Endodermal cell (in vitro differentiated cells): ENCODE results near the gene C5orf58. TPM values are rescaled to one million over a fixed set of nuclear protein-coding genes. Genes with fewer than 3 reads are reported as not detected.

ENCODE experiments used
- DNase-seq: peaks from one replicate; pipeline ENCODE4 v3.0.0-alpha.2; 2017
- H3K27ac ChIP-seq: 2 replicates; pipeline ENCODE4 v1.5.1; 2013; ENCODE audit warnings: mild to moderate bottlenecking, low read depth, low read length, moderate library complexity
- H3K27me3 ChIP-seq: 2 replicates; pipeline ENCODE4 v1.6.1; 2013; ENCODE audit warnings: mild to moderate bottlenecking, low read length, moderate library complexity; ENCODE audit not compliant: insufficient read depth, control insufficient read depth, poor library complexity, severe bottlenecking
- H3K36me3 ChIP-seq: 2 replicates; pipeline ENCODE4 v1.7.0; 2013; ENCODE audit warnings: mild to moderate bottlenecking, low read length, moderate library complexity; ENCODE audit not compliant: control insufficient read depth, insufficient read depth
- H3K4me1 ChIP-seq: one replicate; pipeline ENCODE4 v1.7.0; 2013; ENCODE audit warnings: low read length; ENCODE audit not compliant: control insufficient read depth, insufficient read depth
- H3K4me3 ChIP-seq: 2 replicates; pipeline ENCODE4 v1.5.1; 2013; ENCODE audit warnings: mild to moderate bottlenecking, low read length, moderate library complexity
- H3K9ac ChIP-seq: 2 replicates; pipeline ENCODE4 v1.6.1; 2013; ENCODE audit warnings: mild to moderate bottlenecking, low read length, moderate library complexity; ENCODE audit not compliant: poor library complexity, severe bottlenecking; ENCODE audit errors: extremely low read depth
- H3K9me3 ChIP-seq: 2 replicates; pipeline ENCODE4 v1.6.1; 2013; ENCODE audit warnings: mild to moderate bottlenecking, low read length, moderate library complexity; ENCODE audit not compliant: control insufficient read depth
- H3K27ac Mint-ChIP-seq: 2 replicates; pipeline ENCODE4 v1.8.0; 2020; ENCODE audit warnings: mixed read lengths
- H3K27me3 Mint-ChIP-seq: 2 replicates; pipeline ENCODE4 v1.8.0; 2021; ENCODE audit warnings: mild to moderate bottlenecking, mixed read lengths; ENCODE audit not compliant: insufficient read depth
- H3K36me3 Mint-ChIP-seq: 2 replicates; pipeline ENCODE4 v1.8.0; 2020; ENCODE audit warnings: low read depth, mixed read lengths
- H3K4me1 Mint-ChIP-seq: 2 replicates; pipeline ENCODE4 v1.8.0; 2020; ENCODE audit warnings: mixed read lengths
- H3K4me3 Mint-ChIP-seq: 2 replicates; pipeline ENCODE4 v1.8.0; 2020; ENCODE audit warnings: mild to moderate bottlenecking, moderate library complexity, mixed read lengths
- H3K9me3 Mint-ChIP-seq: 2 replicates; pipeline ENCODE4 v1.8.0; 2020; ENCODE audit warnings: mild to moderate bottlenecking, mixed read lengths
- CTCF ChIP-seq: fragments of 200-600 bp; sonication (generic); conservative IDR thresholded peaks from 2 replicates; pipeline ENCODE4 v1.5.0; 2021; ENCODE audit warnings: antibody characterized with exemption, mild to moderate bottlenecking
- WGBS, 2 experiments: methylation state at CpG; one replicate each; pipeline versions ENCODE4 v1.1.5 to v1.1.7; 2013; ENCODE audit warnings: missing lambda C conversion rate in 2 of 2, mixed read lengths in 1 of 2; ENCODE audit not compliant: insufficient coverage in 1 of 2, insufficient read length in 1 of 2; 5-methylcytosine and 5-hydroxymethylcytosine counted together
- total RNA-seq, 2 donors: library from RNA; stranded (reverse); fragmentation: NEBNext Ultra II Directional in 1 of 2; extraction: Animal tissue kit (Norgen Biotek cat#: 25700) in 1 of 2; gene quantifications; 2 replicates in 1 of 2; 3 replicates in 1 of 2; pipeline ENCODE4 v1.2.1, GENCODE V29; 2021

Gene C5orf58
- total RNA-seq, 2 donors from 2014 or later = 0.95 TPM; not detected in 1

DNA sequence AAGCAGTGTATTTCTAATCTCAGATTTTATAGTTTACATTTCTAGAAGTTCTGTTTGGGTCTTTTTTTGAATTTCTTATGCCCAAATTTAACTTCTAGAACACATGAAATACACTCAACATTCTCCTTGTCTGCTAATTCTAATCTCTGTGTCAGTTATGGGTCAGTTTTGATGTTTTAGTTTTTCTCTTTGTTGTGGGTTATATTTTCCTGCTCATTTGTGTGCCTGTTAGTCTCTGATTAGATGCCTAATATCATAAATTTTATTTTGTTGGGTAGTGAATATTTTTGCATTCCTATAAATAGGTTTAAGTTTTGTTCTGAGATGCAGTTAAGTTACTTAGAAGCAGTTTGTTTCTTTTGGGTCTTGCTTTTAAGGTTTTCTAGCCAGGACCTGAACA is 52.4 kb downstream of the C5orf58 start:
- TF ChIP-seq CTCF = no peak
- H3K4me1 ChIP-seq = peaks cover 3% of the 10 kb centered on the region

GRCh38 chr5:170286386-170286925 is 53.7 kb downstream of the C5orf58 start:
- Mint-ChIP-seq H3K4me1 (no peaks in the 10 kb centered on the region), H3K27ac (no peak overlapping the region), H3K9me3 (peaks cover 37% of the 10 kb centered on the region), H3K27me3 (peaks cover 34% of the 10 kb centered on the region), H3K36me3 (no peaks in the 10 kb centered on the region), H3K4me3 (no peak overlapping the region)
- WGBS, 2 experiments = 40 to 56% methylated on average over 2 to 3 of the region's 3 CpGs
- peaks cover 26% of the 10 kb centered on the region for H3K9me3 ChIP-seq
- no peak overlapping the region for H3K9ac ChIP-seq
- no peaks in the 10 kb centered on the region for H3K36me3 ChIP-seq
- TF ChIP-seq CTCF = no peak
- no peak overlapping the region for H3K27ac ChIP-seq
- no peak overlapping the region for H3K4me3 ChIP-seq
- H3K4me1 ChIP-seq = peaks cover 3% of the 10 kb centered on the region
- no peak for DNase-seq
- no peaks in the 10 kb centered on the region for H3K27me3 ChIP-seq

More for the DNA sequence above, 52.4 kb downstream of the C5orf58 start:
- Histone ChIP-seq H3K27ac (no peak overlapping the region), H3K4me3 (no peak overlapping the region), H3K36me3 (no peaks in the 10 kb centered on the region), H3K9me3 (peaks cover 21% of the 10 kb centered on the region), H3K9ac (no peak overlapping the region), H3K27me3 (peaks cover 4% of the 10 kb centered on the region)
- Mint-ChIP-seq H3K27ac (no peak overlapping the region), H3K36me3 (no peaks in the 10 kb centered on the region), H3K4me3 (no peak overlapping the region), H3K9me3 (peaks cover 32% of the 10 kb centered on the region), H3K27me3 (peaks cover 35% of the 10 kb centered on the region), H3K4me1 (peaks cover 3% of the 10 kb centered on the region)
- no peak for DNase-seq

- H3K36me3 ChIP-seq = no peaks in the 10 kb centered on the region
- no peak overlapping the region for H3K4me3 ChIP-seq
- peaks cover 2% of the 10 kb centered on the region for H3K27me3 ChIP-seq
- TF ChIP-seq CTCF = no peak
- Mint-ChIP-seq H3K9me3 (peaks cover 37% of the 10 kb centered on the region), H3K36me3 (no peaks in the 10 kb centered on the region), H3K4me1 (no peaks in the 10 kb centered on the region), H3K4me3 (no peak overlapping the region), H3K27ac (no peak overlapping the region), H3K27me3 (peaks cover 26% of the 10 kb centered on the region)
- H3K9ac ChIP-seq = no peak overlapping the region
- 86 to 100% methylated on average over 1 of the region's 1 CpG for WGBS, 2 experiments
- DNase-seq = no peak
- H3K9me3 ChIP-seq = peaks cover 26% of the 10 kb centered on the region
- H3K27ac ChIP-seq = no peak overlapping the region
- peaks cover 5% of the 10 kb centered on the region for H3K4me1 ChIP-seq
Observed at GRCh38 chr5:170287532-170287931, 54.7 kb downstream of the C5orf58 start.
